Activated CD4-positive, CD25-positive, alpha-beta regulatory T cell (primary cell): ENCODE results near the gene KIF18B.

Source experiments
- DNase-seq, 4 experiments: peaks; one replicate each; lab custom pipeline; 2025; lab: John Stamatoyannopoulos, UW

Gene KIF18B

GRCh38 chr17:44919411-44919810, 28.2 kb downstream of the KIF18B start:
- DNase-seq: no peak

GRCh38 chr17:44918006-44918405, 29.6 kb downstream of the KIF18B start:
- no peak for DNase-seq

GRCh38 chr17:44917456-44917855, 30.1 kb downstream of the KIF18B start:
- DNase-seq: no peak

GRCh38 chr17:44916781-44917241, 30.8 kb downstream of the KIF18B start:
- DNase-seq: no peak

GRCh38 chr17:44915862-44916780, 31.5 kb downstream of the KIF18B start:
- no peak for DNase-seq

- no peak for DNase-seq
Observed at GRCh38 chr17:44915321-44915726, 32.2 kb downstream of the KIF18B start, which contains the start of gene GFAP. GFAP (minus strand) TSS chr17:44915500; CDS start chr17:44915486, 14 bp downstream.

GRCh38 chr17:44914698-44915271, 32.8 kb downstream of the KIF18B start:
- DNase-seq: no peak

- no peak for DNase-seq
Observed at GRCh38 chr17:44914148-44914547, 33.4 kb downstream of the KIF18B start.

- DNase-seq: no peak
Observed at GRCh38 chr17:44913676-44914075, 33.9 kb downstream of the KIF18B start.

- no peak for DNase-seq
Observed at GRCh38 chr17:44912763-44913544, 34.6 kb downstream of the KIF18B start.

GRCh38 chr17:44911133-44912001, 36.2 kb downstream of the KIF18B start:
- peak in 3 of 4 experiments; percentile 11 to 26 (median 24) for DNase-seq

GRCh38 chr17:44910231-44911106, 37.1 kb downstream of the KIF18B start:
- DNase-seq: no peak

GRCh38 chr17:44909681-44910144, 37.9 kb downstream of the KIF18B start:
- no peak for DNase-seq

GRCh38 chr17:44908761-44909326, 38.7 kb downstream of the KIF18B start:
- DNase-seq: no peak

- DNase-seq: no peak
Observed at GRCh38 chr17:44907729-44908470, 39.7 kb downstream of the KIF18B start.

- no peak for DNase-seq
Observed at GRCh38 chr17:44906763-44907728, 40.5 kb downstream of the KIF18B start.

- no peak for DNase-seq
Observed at GRCh38 chr17:44906010-44906646, 41.4 kb downstream of the KIF18B start.
